Measurements from ENCODE around the gene KIRREL3. TPM values are rescaled to one million over a fixed set of nuclear protein-coding genes. Genes with fewer than 3 reads are reported as not detected.

The KIRREL3 gene
- total RNA-seq, 2 donors from 2014 or later, result 0.28 TPM; not detected in 1

DNA sequence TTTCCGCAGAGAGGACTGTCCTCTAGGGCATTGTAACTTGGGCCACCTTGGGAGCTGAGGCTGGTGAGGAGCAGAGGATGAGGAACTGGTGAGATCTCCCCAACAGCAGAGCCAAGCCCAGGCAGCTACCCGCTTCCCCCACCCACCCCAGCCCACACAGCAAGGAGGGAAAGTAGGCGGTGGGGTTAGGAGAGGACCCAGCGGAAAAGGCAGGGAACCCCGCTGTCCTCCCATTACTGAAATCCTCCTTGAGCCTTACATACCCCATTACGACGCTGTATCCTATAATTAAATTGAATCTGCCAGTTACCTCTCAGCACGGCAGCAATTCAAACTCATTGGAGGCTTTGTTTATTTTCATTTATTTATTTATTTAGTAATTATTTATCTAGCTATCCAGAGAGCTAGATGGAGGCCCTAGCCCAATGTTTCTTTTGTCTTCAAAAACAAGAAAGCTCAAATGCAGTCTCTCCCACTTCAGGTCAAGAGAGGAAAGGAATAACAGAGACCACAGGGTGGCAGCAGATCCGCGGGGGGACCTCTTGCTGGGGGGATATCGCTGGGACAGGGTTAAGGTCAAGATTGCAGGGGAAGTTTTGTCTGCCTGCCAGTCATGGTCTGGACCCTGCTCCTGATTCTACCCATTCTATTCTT, 427.1 kb downstream of the KIRREL3 start:
- WGBS, result 35% methylated on average over 11 of the region's 11 CpGs
- intact Hi-C loops (cut with DNase I), result no loop called here
- Histone ChIP-seq H3K4me1 (replicated peaks) (no peaks in the 10 kb centered on the region), H3K27ac (no peak overlapping the region), H3K36me3 (no peaks in the 10 kb centered on the region), H3K4me3 (no peak overlapping the region), H3K9me3 (no peaks in the 10 kb centered on the region), H3K27me3 (replicated peaks; ENCODE audit: insufficient read depth) (peaks cover 5% of the 10 kb centered on the region)
- TF ChIP-seq POLR2AphosphoS5 (IDR thresholded peaks at IDR 0.05), result no peak
- TF ChIP-seq, protein P1, sequence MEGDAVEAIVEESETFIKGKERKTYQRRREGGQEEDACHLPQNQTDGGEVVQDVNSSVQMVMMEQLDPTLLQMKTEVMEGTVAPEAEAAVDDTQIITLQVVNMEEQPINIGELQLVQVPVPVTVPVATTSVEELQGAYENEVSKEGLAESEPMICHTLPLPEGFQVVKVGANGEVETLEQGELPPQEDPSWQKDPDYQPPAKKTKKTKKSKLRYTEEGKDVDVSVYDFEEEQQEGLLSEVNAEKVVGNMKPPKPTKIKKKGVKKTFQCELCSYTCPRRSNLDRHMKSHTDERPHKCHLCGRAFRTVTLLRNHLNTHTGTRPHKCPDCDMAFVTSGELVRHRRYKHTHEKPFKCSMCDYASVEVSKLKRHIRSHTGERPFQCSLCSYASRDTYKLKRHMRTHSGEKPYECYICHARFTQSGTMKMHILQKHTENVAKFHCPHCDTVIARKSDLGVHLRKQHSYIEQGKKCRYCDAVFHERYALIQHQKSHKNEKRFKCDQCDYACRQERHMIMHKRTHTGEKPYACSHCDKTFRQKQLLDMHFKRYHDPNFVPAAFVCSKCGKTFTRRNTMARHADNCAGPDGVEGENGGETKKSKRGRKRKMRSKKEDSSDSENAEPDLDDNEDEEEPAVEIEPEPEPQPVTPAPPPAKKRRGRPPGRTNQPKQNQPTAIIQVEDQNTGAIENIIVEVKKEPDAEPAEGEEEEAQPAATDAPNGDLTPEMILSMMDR (IDR thresholded peaks at IDR 0.05), result no peak
- TF ChIP-seq POLR2A (IDR thresholded peaks at IDR 0.05), result no peak
- no peak for DNase-seq (ENCODE audit: low spot score)

DNA sequence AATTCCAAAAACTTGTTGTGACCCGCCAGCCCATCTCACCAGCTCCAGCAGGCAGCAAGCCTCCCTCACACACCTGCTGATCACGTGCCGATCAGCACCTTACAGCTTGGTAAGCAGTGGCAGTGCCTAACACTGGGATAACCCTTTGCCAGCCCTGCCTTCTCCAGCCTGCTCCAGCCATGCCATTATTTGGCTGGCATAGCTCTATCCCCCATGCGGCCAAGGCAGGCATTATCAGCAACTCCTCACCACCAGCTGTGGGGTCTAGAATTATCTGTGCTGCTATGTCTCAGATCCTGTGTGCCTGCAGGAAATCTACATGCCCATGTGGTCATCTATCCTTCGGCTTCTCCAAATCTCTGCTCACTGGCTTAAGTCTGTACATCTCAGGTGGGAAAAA, 430.1 kb downstream of the KIRREL3 start:
- no peak for TF ChIP-seq POLR2A (IDR thresholded peaks at IDR 0.05)
- TF ChIP-seq, protein P1 (IDR thresholded peaks at IDR 0.05), result no peak
- TF ChIP-seq POLR2AphosphoS5 (IDR thresholded peaks at IDR 0.05), result no peak
- Histone ChIP-seq H3K4me1 (replicated peaks) (no peaks in the 10 kb centered on the region), H3K36me3 (no peaks in the 10 kb centered on the region), H3K9me3 (no peaks in the 10 kb centered on the region), H3K27ac (no peak overlapping the region), H3K4me3 (no peak overlapping the region), H3K27me3 (replicated peaks; ENCODE audit: insufficient read depth) (peaks cover 7% of the 10 kb centered on the region)
- WGBS, result 63% methylated on average over 5 of the region's 5 CpGs
- intact Hi-C loops (cut with DNase I), result no loop called here
- no peak for DNase-seq (ENCODE audit: low spot score)

DNA sequence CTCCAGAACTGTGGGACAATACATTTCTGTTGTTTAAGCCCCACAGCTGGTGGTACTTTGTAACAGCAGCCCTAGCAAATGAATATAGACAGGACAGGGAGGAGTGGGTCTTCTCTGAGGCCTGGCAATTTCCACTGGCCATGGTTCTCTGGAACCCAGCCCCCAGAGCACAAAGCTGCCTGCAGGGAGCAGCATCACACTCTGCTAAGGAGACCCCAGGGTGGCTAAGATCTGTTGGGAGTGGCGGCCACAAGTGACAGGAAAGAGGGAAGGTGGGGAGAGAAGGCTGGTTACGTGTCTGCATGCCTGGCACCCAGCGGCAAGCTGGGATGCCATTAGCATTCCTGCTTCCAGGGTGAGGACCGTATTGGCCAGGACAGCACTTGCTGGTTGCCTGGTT, 433.2 kb downstream of the KIRREL3 start:
- Histone ChIP-seq H3K27ac (no peak overlapping the region), H3K4me1 (replicated peaks) (no peaks in the 10 kb centered on the region), H3K27me3 (replicated peaks; ENCODE audit: insufficient read depth) (peaks cover 2% of the 10 kb centered on the region), H3K36me3 (no peaks in the 10 kb centered on the region), H3K9me3 (no peaks in the 10 kb centered on the region), H3K4me3 (no peak overlapping the region)
- TF ChIP-seq POLR2AphosphoS5 (IDR thresholded peaks at IDR 0.05) (no peak), POLR2A (IDR thresholded peaks at IDR 0.05) (no peak)
- TF ChIP-seq, protein P1 (IDR thresholded peaks at IDR 0.05), result no peak
- DNase-seq (ENCODE audit: low spot score), result no peak
- WGBS, result 61% methylated on average over 3 of the region's 4 CpGs
- intact Hi-C loops (cut with DNase I), result no loop called here

DNA sequence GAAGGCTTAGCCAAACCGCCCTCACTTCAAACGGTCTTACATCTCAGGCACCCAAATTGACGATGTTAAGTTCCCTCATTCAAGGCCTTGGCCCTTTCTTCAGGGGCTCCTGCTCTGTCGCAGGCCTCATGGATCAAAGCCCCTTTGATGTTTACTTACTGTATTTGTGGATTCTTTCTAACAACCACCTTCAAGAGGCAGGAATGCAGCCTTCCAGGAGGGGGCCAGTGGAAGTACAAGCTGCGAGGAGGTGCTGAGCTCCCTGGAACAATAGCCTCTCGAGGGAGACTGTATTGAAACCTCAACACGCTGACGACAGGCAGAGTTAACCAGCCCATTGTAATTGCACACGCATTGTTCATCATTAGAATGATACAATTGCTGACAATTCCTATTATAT, 436.0 kb downstream of the KIRREL3 start:
- Histone ChIP-seq H3K4me3 (no peak overlapping the region), H3K27ac (no peak overlapping the region), H3K27me3 (replicated peaks; ENCODE audit: insufficient read depth) (peaks cover 2% of the 10 kb centered on the region), H3K9me3 (no peaks in the 10 kb centered on the region), H3K36me3 (no peaks in the 10 kb centered on the region), H3K4me1 (replicated peaks) (no peaks in the 10 kb centered on the region)
- TF ChIP-seq POLR2A (IDR thresholded peaks at IDR 0.05) (no peak), POLR2AphosphoS5 (IDR thresholded peaks at IDR 0.05) (no peak)
- TF ChIP-seq, protein P1 (IDR thresholded peaks at IDR 0.05), result no peak
- 6% methylated on average over 9 of the region's 9 CpGs for WGBS
- intact Hi-C loops (cut with DNase I), result no loop called here
- no peak for DNase-seq (ENCODE audit: low spot score)

DNA sequence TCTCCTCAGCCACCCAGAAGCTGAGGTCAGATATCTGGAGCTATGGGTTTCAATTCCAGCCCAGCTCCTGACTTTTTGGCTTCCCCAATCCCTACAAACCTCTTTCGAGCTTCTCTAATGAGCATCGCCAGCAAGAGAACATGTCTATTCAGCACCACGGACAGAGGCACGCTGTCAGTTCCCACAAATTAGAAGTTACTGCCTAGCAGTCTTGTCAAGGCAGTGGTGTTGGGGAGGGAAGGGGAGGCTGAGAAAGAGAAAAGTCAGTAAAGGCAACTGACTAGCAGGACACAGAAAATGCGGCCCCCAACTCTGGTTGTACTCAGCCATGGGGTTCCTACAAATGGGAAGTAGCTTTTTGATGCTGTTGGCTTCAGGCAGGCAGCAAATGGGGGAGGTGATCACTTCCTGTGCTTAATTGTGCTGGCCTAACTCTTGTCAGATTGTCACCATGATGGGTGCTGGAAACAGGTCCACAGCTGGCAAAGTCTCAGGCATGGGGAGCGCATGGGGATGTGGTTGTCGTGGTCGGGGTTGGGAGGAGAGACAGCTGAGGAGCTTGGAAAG, 439.2 kb downstream of the KIRREL3 start:
- peak; percentile 20 for DNase-seq (ENCODE audit: low spot score)
- Histone ChIP-seq H3K27me3 (replicated peaks; ENCODE audit: insufficient read depth) (no peaks in the 10 kb centered on the region), H3K4me1 (replicated peaks) (no peaks in the 10 kb centered on the region), H3K27ac (no peak overlapping the region), H3K36me3 (no peaks in the 10 kb centered on the region), H3K4me3 (no peak overlapping the region), H3K9me3 (no peaks in the 10 kb centered on the region)
- intact Hi-C loops (cut with DNase I), result no loop called here
- WGBS, result 33% methylated on average over 8 of the region's 8 CpGs
- no peak for TF ChIP-seq POLR2AphosphoS5 (IDR thresholded peaks at IDR 0.05)
- TF ChIP-seq POLR2A (IDR thresholded peaks at IDR 0.05), result no peak
- TF ChIP-seq, protein P1 (IDR thresholded peaks at IDR 0.05), result no peak

Data from prostate gland (tissue), 2 donors.